HG03571 (cell line): Measurements from ENCODE around the gene ZC3H8.
"Not testable (repeated sequence)": the region's sequence is repeated elsewhere in the genome, so short reads cannot be mapped to it uniquely, and the experiment has no call there.

Source experiments
- ATAC-seq: cut with Tn5 transposase; IDR thresholded peaks from one replicate; pipeline ENCODE4 v1.9.1; 2021; ENCODE audit not compliant: unreplicated experiment

Gene ZC3H8

GRCh38 chr2:112260295-112260625 is 5.4 kb upstream of the ZC3H8 start:
- ATAC-seq, result no peak

GRCh38 chr2:112259509-112260294 is 4.9 kb upstream of the ZC3H8 start:
- no peak for ATAC-seq

- ATAC-seq, result no peak
Observed at GRCh38 chr2:112257575-112257974, 2.7 kb upstream of the ZC3H8 start.

GRCh38 chr2:112256654-112257053 is 1.8 kb upstream of the ZC3H8 start:
- no peak for ATAC-seq

- no peak for ATAC-seq
Observed at GRCh38 chr2:112255875-112256274, 1.0 kb upstream of the ZC3H8 start.

- no peak for ATAC-seq
Observed at GRCh38 chr2:112253261-112253815, 1.5 kb downstream of the ZC3H8 start.

GRCh38 chr2:112251271-112251670 is 3.6 kb downstream of the ZC3H8 start:
- ATAC-seq, result no peak

GRCh38 chr2:112244854-112245253 is 10.0 kb downstream of the ZC3H8 start:
- ATAC-seq, result no peak

GRCh38 chr2:112243233-112243632 is 11.6 kb downstream of the ZC3H8 start:
- no peak for ATAC-seq

- ATAC-seq, result no peak
Observed at GRCh38 chr2:112242384-112242783, 12.5 kb downstream of the ZC3H8 start.

GRCh38 chr2:112239862-112240261 is 15.0 kb downstream of the ZC3H8 start:
- no peak for ATAC-seq

- no peak for ATAC-seq
Observed at GRCh38 chr2:112230371-112230770, 24.5 kb downstream of the ZC3H8 start.

GRCh38 chr2:112229348-112229747 is 25.5 kb downstream of the ZC3H8 start:
- ATAC-seq, result no peak

- no peak for ATAC-seq
Observed at GRCh38 chr2:112220831-112221230, 34.0 kb downstream of the ZC3H8 start.

- no peak for ATAC-seq
Observed at GRCh38 chr2:112220186-112220585, 34.7 kb downstream of the ZC3H8 start.

- ATAC-seq, result no peak
Observed at GRCh38 chr2:112217854-112218253, 37.0 kb downstream of the ZC3H8 start.

GRCh38 chr2:112216167-112216566 is 38.7 kb downstream of the ZC3H8 start:
- ATAC-seq, result no peak

- not testable (repeated sequence) for ATAC-seq
Observed at GRCh38 chr2:112207905-112208304, 46.9 kb downstream of the ZC3H8 start.

- no peak for ATAC-seq
Observed at GRCh38 chr2:112204411-112204810, 50.4 kb downstream of the ZC3H8 start.

GRCh38 chr2:112201696-112202430 is 53.0 kb downstream of the ZC3H8 start:
- no peak for ATAC-seq

- ATAC-seq, result no peak
Observed at GRCh38 chr2:112199188-112199587, 55.7 kb downstream of the ZC3H8 start.

- no peak for ATAC-seq
Observed at GRCh38 chr2:112198780-112199179, 56.1 kb downstream of the ZC3H8 start.
